Activated T-helper 2 cell treated with anti-CD3 and anti-CD28 coated beads, Interferon-gamma antibody, Interleukin-2, Interleukin-4, amounts not matched to agents 10 μg/mL and 5 μg/mL and 100 μg/mL, durations not matched to agents 14 hours and 24 hours and 36 hours (primary cell): ENCODE measurements around the gene ANAPC5. TPM values are rescaled to one million over a fixed set of nuclear protein-coding genes. Genes with fewer than 3 reads are reported as not detected.
"Not testable (repeated sequence)": the region's sequence is repeated elsewhere in the genome, so short reads cannot be mapped to it uniquely, and the experiment has no call there.

Source experiments
- DNase-seq: peaks from one replicate; pipeline ENCODE4 v3.0.0; 2021; ENCODE audit warnings: low spot score
- H3K27ac Mint-ChIP-seq: one replicate; pipeline ENCODE4 v1.8.0; 2021; ENCODE audit warnings: mixed read lengths
- H3K27me3 Mint-ChIP-seq: one replicate; pipeline ENCODE4 v1.8.0; 2021; ENCODE audit warnings: low read depth, mixed read lengths
- H3K36me3 Mint-ChIP-seq: one replicate; pipeline ENCODE4 v1.8.0; 2021; ENCODE audit warnings: low read depth, mixed read lengths
- H3K4me1 Mint-ChIP-seq: one replicate; pipeline ENCODE4 v1.8.0; 2021; ENCODE audit warnings: low read depth, mixed read lengths
- H3K4me3 Mint-ChIP-seq: one replicate; pipeline ENCODE4 v1.8.0; 2021; ENCODE audit warnings: low read depth, mild to moderate bottlenecking, moderate library complexity, mixed read lengths
- H3K9me3 Mint-ChIP-seq: one replicate; pipeline ENCODE4 v1.8.0; 2021; ENCODE audit warnings: mixed read lengths
- intact Hi-C: fragments of 100-400 bp; cut with micrococcal nuclease; formaldehyde crosslinking; loops from one replicate; pipeline ENCODE4 v1.15.1; 2023
- total RNA-seq: library from RNA; stranded (reverse); gene quantifications from 2 replicates; pipeline ENCODE4 v1.2.3, GENCODE V29; 2022

ANAPC5 gene
- total RNA-seq, 1 donor from 2014 or later, result 132 TPM

DNA sequence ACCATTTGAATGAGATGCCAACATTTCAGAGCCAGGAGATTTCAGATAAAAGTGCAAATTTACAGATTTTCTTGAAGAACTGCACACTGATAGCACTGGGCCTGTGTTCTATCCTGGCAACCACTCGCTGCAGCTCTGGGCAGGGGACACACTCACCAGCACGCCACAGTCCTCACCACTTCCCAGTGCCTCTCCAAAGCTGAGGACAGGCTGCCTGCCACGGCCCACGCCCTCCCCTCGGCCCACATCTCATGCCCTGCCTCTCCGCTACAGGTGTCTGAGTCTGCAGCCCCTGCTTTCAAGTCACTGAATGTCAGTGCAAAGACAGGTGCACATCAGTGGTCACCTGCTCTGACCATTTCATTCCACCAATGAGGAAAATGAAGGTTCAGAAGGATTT lies 68.4 kb downstream of the ANAPC5 start:
- intact Hi-C loops, result no loop called here
- H3K27ac Mint-ChIP-seq, result no peak overlapping the region

DNA sequence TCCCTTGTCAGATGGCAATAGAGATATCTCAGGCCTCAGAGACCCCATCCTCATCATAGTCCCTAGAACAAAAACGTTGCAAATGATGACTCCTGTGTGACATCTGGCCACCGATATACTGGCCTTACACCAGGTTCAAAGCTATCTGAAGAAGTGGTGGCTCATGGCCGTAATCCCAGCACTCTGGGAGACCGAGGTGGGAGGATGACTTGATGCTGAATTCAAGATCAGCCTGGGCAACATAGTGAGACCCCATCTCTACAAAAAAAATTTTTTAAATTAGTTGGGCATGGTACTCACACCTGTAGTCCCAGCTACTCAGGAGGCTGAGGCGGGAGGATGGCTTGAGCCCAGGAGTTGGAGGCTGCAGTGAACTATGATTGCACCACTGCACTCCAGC lies 68.8 kb downstream of the ANAPC5 start:
- intact Hi-C loops, result no loop called here
- no peak overlapping the region for H3K27ac Mint-ChIP-seq
- no peaks in the 10 kb centered on the region for H3K9me3 Mint-ChIP-seq
- H3K4me3 Mint-ChIP-seq, result no peak overlapping the region
- H3K27me3 Mint-ChIP-seq, result no peaks in the 10 kb centered on the region
- H3K36me3 Mint-ChIP-seq, result peaks cover 15% of the 10 kb centered on the region
- H3K4me1 Mint-ChIP-seq, result no peaks in the 10 kb centered on the region
- DNase-seq, result no peak

More for the DNA sequence above, 68.4 kb downstream of the ANAPC5 start:
- Mint-ChIP-seq H3K27me3 (no peaks in the 10 kb centered on the region), H3K9me3 (no peaks in the 10 kb centered on the region), H3K36me3 (peaks cover 10% of the 10 kb centered on the region), H3K4me3 (no peak overlapping the region), H3K4me1 (no peaks in the 10 kb centered on the region)
- DNase-seq, result no peak

DNA sequence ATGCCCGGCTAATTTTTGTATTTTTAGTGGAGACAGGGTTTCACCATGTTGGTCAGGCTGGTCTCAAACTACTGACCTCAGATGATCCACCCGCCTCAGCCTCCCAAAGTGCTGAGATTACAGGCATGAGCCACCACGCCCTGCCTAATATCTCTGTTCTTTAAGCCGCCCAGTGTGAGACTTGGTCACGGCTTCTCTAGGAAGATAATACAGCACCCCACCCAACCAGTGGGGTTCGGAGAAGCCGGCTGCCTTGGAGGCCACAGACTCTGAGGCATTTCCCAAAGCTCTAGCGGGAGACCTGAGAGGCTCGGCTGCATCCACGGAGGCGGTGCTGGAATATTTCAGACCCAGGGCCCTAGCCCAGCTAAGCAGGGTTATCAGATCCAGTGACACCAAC lies 69.3 kb downstream of the ANAPC5 start:
- H3K4me1 Mint-ChIP-seq, H3K27me3 Mint-ChIP-seq, H3K9me3 Mint-ChIP-seq, DNase-seq, H3K27ac Mint-ChIP-seq, H3K4me3 Mint-ChIP-seq, intact Hi-C loops: not testable (repeated sequence)
- peaks cover 19% of the 10 kb centered on the region for H3K36me3 Mint-ChIP-seq

DNA sequence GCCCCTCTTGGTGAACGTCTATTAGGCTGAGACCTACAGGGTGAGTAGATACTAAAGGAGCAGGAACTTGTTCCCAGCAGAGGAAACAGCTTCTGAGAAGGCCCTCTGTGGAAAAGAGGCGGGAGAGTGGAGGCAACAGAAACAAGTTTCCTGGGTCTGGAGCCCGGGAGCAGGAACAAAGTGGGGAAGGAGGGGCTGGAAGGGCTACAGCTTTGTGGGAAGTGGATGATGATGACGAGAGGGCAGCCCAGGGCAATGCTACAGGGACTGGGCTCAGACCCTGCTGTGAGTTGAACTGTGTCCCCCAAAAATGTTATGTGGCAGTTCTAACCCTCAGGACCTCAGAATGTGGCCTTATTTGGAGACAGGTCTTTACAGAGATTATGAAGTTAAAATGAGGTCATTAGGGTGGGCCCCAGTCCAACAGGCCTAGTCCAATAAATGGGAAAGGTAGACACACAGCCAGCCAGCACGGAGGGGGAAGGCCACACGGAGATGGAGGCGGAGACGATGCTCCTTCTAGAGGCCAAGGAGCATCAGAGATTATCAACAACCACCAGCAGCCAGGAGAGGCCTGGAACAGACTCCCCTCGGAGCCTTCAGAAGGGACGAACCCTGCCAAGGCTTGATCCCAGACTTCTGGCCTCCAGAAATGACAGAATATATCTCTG lies 70.0 kb downstream of the ANAPC5 start:
- peaks cover 22% of the 10 kb centered on the region for H3K36me3 Mint-ChIP-seq
- no peak overlapping the region for H3K4me3 Mint-ChIP-seq
- intact Hi-C loops, result no loop called here
- no peak overlapping the region for H3K27ac Mint-ChIP-seq
- no peaks in the 10 kb centered on the region for H3K27me3 Mint-ChIP-seq
- DNase-seq, result no peak
- peaks cover 3% of the 10 kb centered on the region for H3K4me1 Mint-ChIP-seq
- H3K9me3 Mint-ChIP-seq, result no peaks in the 10 kb centered on the region

DNA sequence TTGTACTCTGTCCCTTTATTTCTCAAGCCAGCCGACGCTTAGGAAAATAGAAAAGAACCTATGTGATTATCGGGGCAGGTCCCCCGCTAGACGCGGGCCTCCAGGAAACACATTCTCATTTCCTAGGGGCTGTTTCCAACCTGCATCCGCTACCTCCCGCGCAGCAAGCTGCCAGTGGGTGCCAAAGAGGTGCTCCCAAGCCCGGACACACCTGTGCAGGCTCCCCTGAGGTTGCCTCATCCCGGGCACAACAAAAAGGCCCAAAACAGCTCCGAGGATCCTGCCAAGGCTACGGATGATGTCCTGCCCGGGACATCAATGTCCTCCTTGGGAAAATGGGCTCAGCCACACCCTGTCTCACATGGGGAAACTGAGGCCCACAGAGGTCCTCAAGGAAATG lies 71.1 kb downstream of the ANAPC5 start:
- DNase-seq, H3K27ac Mint-ChIP-seq, H3K27me3 Mint-ChIP-seq, H3K4me1 Mint-ChIP-seq, H3K4me3 Mint-ChIP-seq, intact Hi-C loops, H3K9me3 Mint-ChIP-seq: not testable (repeated sequence)
- peaks cover 26% of the 10 kb centered on the region for H3K36me3 Mint-ChIP-seq

DNA sequence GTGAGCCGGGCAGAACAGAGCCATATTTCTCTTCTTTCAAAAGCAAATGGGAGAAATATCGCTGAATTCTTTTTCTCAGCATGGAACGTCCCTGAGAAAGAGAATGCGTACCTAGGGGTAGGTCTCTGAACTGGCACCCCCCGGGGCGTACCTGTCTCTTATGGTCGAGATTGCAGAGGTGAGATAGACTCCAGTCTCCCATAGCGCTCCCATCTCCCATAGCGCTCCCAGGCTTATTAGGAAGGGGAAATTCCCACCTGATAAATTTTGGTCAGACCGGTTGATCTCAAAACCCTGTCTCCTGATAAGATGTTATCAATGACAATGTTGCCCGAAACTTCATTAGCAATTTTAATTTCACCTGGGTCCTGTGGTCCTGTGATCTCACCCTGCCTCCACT lies 71.7 kb downstream of the ANAPC5 start:
- H3K36me3 Mint-ChIP-seq, result peaks cover 26% of the 10 kb centered on the region
- H3K9me3 Mint-ChIP-seq, DNase-seq, H3K27ac Mint-ChIP-seq, H3K4me1 Mint-ChIP-seq, intact Hi-C loops, H3K4me3 Mint-ChIP-seq, H3K27me3 Mint-ChIP-seq: not testable (repeated sequence)

DNA sequence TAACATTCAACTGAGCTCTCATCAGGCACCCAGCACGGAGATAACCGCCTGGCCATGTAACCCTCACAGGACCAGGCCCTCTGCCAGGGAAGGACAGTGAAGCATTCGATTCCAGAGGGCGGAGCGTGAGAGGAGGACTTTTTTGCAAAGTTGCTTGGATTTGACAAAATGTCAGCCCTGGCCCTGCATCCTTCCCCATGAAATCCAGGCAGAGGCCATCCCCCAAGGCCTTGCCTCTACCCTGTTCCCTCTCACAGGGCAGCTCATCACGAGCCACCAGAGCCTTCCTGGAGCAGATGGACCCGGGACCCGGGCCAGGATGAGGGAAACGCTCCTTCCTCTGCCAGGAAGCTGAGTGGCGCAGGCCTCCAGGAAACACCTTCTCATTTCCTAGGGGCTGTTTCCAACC lies 72.7 kb downstream of the ANAPC5 start:
- Mint-ChIP-seq H3K36me3 (peaks cover 28% of the 10 kb centered on the region), H3K27ac (no peak overlapping the region), H3K9me3 (no peaks in the 10 kb centered on the region), H3K4me3 (no peak overlapping the region), H3K4me1 (peaks cover 7% of the 10 kb centered on the region), H3K27me3 (no peaks in the 10 kb centered on the region)
- intact Hi-C loops, result no loop called here
- DNase-seq, result no peak

DNA sequence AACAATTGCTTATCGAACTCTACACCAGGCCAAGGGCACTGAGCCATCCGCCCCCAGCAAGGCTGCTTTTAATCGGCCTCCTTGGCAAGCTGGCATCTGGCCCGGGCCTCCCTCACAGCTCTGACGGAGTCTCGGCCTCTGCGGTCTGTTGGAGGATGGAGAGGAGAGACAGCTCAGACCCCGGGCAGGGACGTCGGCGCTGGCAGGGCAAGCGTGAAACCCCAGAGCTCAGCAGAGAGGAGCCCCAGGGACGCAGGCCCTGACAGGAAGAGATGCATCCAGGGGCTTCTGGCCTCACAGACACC lies 73.2 kb downstream of the ANAPC5 start:
- H3K4me3 Mint-ChIP-seq, result no peak overlapping the region
- H3K36me3 Mint-ChIP-seq, result peaks cover 28% of the 10 kb centered on the region
- H3K27ac Mint-ChIP-seq, result no peak overlapping the region
- no peaks in the 10 kb centered on the region for H3K27me3 Mint-ChIP-seq
- no peak for DNase-seq
- peaks cover 7% of the 10 kb centered on the region for H3K4me1 Mint-ChIP-seq
- intact Hi-C loops, result no loop called here
- H3K9me3 Mint-ChIP-seq, result no peaks in the 10 kb centered on the region

DNA sequence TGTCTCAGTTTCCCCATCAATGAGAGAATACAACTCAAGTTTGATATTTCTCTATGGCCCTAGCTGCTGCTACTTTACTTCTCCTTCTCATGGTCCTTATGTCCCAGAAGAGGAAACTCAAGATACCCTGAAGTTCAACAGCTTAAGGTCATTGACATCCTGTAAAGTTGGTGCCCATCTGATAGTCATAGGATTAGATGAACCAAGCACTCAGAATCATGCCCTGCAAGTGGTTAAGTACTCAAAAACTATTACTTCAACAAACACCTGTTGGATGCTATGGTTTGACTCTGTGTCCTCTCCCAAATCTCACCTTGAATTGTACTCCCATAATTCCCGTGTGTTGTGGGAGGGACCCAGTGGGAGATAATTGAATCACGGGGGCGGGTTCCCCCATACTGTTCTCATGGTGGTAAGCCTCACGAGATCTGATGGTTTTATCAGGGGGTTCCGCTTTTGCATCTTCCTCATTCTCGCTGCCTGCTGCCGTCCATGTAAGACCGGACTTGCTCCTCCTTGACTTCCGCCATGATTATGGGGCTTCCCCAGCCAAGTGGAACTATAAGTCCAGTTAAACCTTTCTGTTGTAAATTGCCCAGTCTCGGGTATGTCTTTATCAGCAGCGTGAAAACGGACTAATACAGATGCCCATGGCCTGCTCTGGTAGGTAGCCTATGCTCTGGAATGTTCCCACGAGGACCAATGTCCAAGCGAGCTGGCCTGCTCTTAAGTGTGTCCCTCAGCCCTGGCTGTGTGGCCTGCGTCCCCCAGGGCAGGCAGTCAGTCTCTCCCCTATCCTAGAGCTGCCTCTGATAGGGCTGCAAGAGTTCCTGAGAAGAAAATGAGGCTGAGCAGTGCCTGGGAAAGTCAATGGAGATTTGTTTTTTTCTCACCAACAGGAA lies 73.8 kb downstream of the ANAPC5 start:
- H3K27me3 Mint-ChIP-seq, result no peaks in the 10 kb centered on the region

DNA sequence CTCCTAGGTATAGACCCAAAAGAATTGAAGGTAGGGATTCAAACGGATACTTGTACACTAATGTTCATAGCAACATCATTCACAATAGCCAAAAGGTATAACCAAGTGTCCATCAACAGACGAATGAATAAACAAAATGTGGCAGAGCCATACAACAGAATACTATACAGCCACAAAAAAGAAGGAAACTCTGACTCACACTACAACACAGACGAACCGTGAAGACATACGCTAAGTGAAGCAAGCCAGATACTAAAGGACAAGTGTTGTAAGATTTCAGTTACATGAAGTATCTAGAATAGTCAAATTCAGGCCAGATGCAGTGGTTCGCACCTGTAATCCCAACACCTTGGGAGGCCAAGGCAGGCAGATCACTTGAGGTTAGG lies 74.8 kb downstream of the ANAPC5 start:
- Mint-ChIP-seq H3K4me1 (peaks cover 7% of the 10 kb centered on the region), H3K9me3 (no peaks in the 10 kb centered on the region), H3K27ac (peak overlapping the region; percentile 18), H3K36me3 (peaks cover 33% of the 10 kb centered on the region), H3K4me3 (no peak overlapping the region), H3K27me3 (no peaks in the 10 kb centered on the region)
- intact Hi-C loops, result no loop called here
- DNase-seq, result no peak

More for the DNA sequence above, 73.8 kb downstream of the ANAPC5 start:
- H3K9me3 Mint-ChIP-seq, result no peaks in the 10 kb centered on the region
- no peak overlapping the region for H3K27ac Mint-ChIP-seq
- peaks cover 28% of the 10 kb centered on the region for H3K36me3 Mint-ChIP-seq
- H3K4me1 Mint-ChIP-seq, result peaks cover 7% of the 10 kb centered on the region
- intact Hi-C loops, result no loop called here
- H3K4me3 Mint-ChIP-seq, result no peak overlapping the region
- DNase-seq, result no peak

DNA sequence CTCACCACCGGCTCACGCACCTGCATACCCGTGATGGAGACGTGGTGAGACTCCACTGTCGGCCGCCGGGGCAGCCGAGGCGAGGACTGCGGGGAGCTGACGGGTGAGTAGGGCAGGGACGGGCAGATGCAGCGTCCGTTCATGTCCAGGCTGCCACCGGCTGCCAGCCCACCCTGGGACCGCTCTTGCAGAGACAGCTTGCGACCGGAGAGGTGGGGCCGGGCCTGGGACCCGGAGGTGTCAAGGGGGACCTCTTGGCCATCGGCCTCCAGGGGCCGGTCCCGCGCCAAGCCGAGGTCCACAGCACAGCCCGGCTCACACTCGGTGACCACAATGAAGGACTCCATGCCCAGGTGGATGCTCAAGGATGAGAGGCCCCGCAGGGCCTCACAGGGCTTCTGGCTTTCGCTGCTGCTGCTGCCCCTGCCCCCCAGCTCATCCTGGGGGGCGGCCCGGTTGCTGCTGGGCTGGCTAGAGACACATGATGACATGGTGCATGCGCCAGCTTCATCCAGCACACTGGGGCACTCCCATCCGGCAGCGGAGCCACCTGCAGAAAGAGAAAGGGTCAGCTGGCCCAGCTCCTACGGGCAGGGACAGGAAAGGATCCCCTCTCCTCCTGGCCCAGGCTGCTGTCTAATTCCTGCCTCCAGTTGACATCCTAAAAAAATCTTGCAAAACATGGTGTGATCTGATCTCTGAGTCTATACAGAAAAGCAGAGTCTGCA lies 78.0 kb downstream of the ANAPC5 start:
- Mint-ChIP-seq H3K9me3 (no peaks in the 10 kb centered on the region), H3K36me3 (peaks cover 42% of the 10 kb centered on the region)

DNA sequence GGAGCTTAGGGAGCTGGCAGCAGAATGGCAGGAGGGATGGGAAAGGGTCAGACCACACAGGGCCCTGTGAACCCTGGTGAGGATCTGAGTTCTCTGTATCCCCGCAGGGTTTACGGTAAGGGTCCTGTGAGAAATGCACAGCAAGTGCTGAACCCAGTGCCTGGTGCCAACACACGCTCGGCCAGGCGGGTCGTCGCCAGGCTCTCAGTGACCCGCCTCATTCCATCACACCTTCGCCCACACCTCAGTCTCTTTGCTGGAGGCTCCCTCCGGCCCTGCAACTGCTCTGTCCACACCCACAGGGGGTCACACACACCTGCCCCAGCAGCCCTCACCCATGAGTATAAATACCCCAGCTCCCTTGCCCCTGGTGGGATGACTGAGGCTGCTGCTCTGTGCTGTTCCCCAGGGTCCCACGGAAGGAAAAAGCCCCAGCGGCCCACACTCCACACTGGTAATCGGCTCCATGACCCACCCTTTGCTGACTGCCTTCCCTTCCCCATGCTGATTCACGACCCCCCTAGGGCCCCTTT lies 78.8 kb downstream of the ANAPC5 start:
- Mint-ChIP-seq H3K27me3 (no peaks in the 10 kb centered on the region), H3K4me3 (no peak overlapping the region), H3K36me3 (peaks cover 44% of the 10 kb centered on the region), H3K27ac (no peak overlapping the region), H3K4me1 (peaks cover 12% of the 10 kb centered on the region), H3K9me3 (no peaks in the 10 kb centered on the region)
- DNase-seq, result no peak
- intact Hi-C loops, result no loop called here

More for the DNA sequence above, 78.0 kb downstream of the ANAPC5 start:
- intact Hi-C loops, result no loop called here
- H3K27ac Mint-ChIP-seq, result no peak overlapping the region
- peaks cover 8% of the 10 kb centered on the region for H3K4me1 Mint-ChIP-seq
- H3K4me3 Mint-ChIP-seq, result no peak overlapping the region
- no peaks in the 10 kb centered on the region for H3K27me3 Mint-ChIP-seq
- no peak for DNase-seq

DNA sequence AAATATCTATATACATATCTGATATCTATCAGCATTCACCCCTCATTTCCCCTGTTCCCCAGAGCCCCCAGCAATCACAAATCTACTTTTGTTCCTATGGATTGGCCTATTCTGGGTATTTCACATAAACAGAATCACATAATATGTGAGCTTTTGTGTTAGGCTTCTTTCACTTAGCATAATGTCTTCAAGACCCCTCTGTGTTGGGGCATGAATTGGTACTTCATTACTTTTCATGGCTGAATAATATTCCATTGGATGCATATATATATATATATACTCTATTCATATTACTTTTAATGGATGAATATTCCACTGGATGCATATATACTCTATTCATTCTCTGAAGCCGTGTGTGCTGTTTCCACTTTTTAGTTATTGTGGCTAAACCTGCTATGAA lies 84.4 kb downstream of the ANAPC5 start:
- Mint-ChIP-seq H3K27ac (no peak overlapping the region), H3K4me3 (no peak overlapping the region), H3K36me3 (peaks cover 46% of the 10 kb centered on the region), H3K27me3 (no peaks in the 10 kb centered on the region), H3K4me1 (peaks cover 4% of the 10 kb centered on the region), H3K9me3 (no peaks in the 10 kb centered on the region)
- no peak for DNase-seq
- intact Hi-C loops, result no loop called here
